Erythroblast (primary cell): ENCODE measurements around the gene CINP.
A peak's percentile ranks its signal among the peaks of the same experiment; 100 is the strongest.

Experiments
- DNase-seq, 2 experiments: peaks; one replicate each; lab custom pipeline; 2025; lab: John Stamatoyannopoulos, UW
- GATA1 ChIP-seq: IDR thresholded peaks from 2 replicates; pipeline ENCODE4 v1.6.1; 2011; ENCODE audit warnings: low read depth, mild to moderate bottlenecking, control low read depth, low read length, moderate library complexity
- POLR2A ChIP-seq: IDR thresholded peaks from 2 replicates; pipeline ENCODE4 v1.6.1; 2011; ENCODE audit warnings: mild to moderate bottlenecking, low read length

CINP gene

GRCh38 chr14:102321456-102322422 is 41.0 kb downstream of the CINP start:
- DNase-seq, result no peak
- TF ChIP-seq POLR2A (no peak), GATA1 (no peak)

- no peak for DNase-seq
- TF ChIP-seq POLR2A (no peak), GATA1 (no peak)
Measured at GRCh38 chr14:102320671-102321455, 41.8 kb downstream of the CINP start.

- TF ChIP-seq POLR2A (peak; percentile 25), GATA1 (no peak)
- peak; percentile 73 to 79 for DNase-seq
Measured at GRCh38 chr14:102320033-102320660, 42.5 kb downstream of the CINP start.

GRCh38 chr14:102319351-102320032 is 43.2 kb downstream of the CINP start, which contains the start of gene ZNF839:
Gene ZNF839 (plus strand): TSS chr14:102319746. CDS start chr14:102319766, 20 bp downstream.
- peak; percentile 46 for TF ChIP-seq POLR2A
- TF ChIP-seq GATA1, result no peak
- DNase-seq, result peak; percentile 93 to 95

- no peak for TF ChIP-seq POLR2A
- TF ChIP-seq GATA1, result no peak
- no peak for DNase-seq
Measured at GRCh38 chr14:102318781-102319276, 43.9 kb downstream of the CINP start.

- TF ChIP-seq POLR2A (no peak), GATA1 (no peak)
- peak; percentile 70 to 75 for DNase-seq
Measured at GRCh38 chr14:102317564-102318248, 45.0 kb downstream of the CINP start.

GRCh38 chr14:102316743-102317563 is 45.7 kb downstream of the CINP start:
- TF ChIP-seq GATA1 (no peak), POLR2A (no peak)
- DNase-seq, result peak; percentile 92 to 96

GRCh38 chr14:102316338-102316742 is 46.4 kb downstream of the CINP start:
- DNase-seq, result peak; percentile 71 to 76

GRCh38 chr14:102315121-102315520 is 47.6 kb downstream of the CINP start:
- TF ChIP-seq POLR2A (no peak), GATA1 (no peak)
- no peak for DNase-seq

More at GRCh38 chr14:102316338-102316742, 46.4 kb downstream of the CINP start:
- TF ChIP-seq POLR2A (no peak), GATA1 (no peak)

GRCh38 chr14:102314242-102315011 is 48.3 kb downstream of the CINP start:
- peak; percentile 85 to 89 for DNase-seq
- TF ChIP-seq GATA1 (no peak), POLR2A (no peak)
